Endometrial microvascular endothelial cells (primary cell): ENCODE measurements around the gene C6orf15. TPM values are rescaled to one million over a fixed set of nuclear protein-coding genes. Genes with fewer than 3 reads are reported as not detected.

ENCODE experiments used
- in situ Hi-C: cut with HindIII; loops from 2 replicates; pipeline ENCODE4 v1.10.0; 2017; ENCODE audit warnings: low sequenced_read_pairs, low pct_unique_long_range_greater_than_20kb; ENCODE audit errors: inconsistent ontology term
- total RNA-seq: library from RNA; depleted of rRNA; stranded (reverse); fragments of >200 nt; gene quantifications from one replicate; pipeline ENCODE4 v1.2.3, GENCODE V29; 2015; ENCODE audit errors: inconsistent ontology term

The C6orf15 gene
- total RNA-seq, 1 donor from 2014 or later, result not detected

GRCh38 chr6:31135710-31136109 is 23.3 kb upstream of the C6orf15 start:
- in situ Hi-C loops, result no loop called here

- in situ Hi-C loops, result no loop called here
Measured at GRCh38 chr6:31132806-31133205, 20.4 kb upstream of the C6orf15 start.

- in situ Hi-C loops, result no loop called here
Measured at GRCh38 chr6:31131595-31131994, 19.2 kb upstream of the C6orf15 start.

GRCh38 chr6:31130751-31131150 is 18.4 kb upstream of the C6orf15 start:
- in situ Hi-C loops, result no loop called here

- in situ Hi-C loops, result no loop called here
Measured at GRCh38 chr6:31129130-31129529, 16.8 kb upstream of the C6orf15 start.

- in situ Hi-C loops, result no loop called here
Measured at GRCh38 chr6:31128093-31128676, 15.8 kb upstream of the C6orf15 start.

GRCh38 chr6:31126396-31127175 is 14.2 kb upstream of the C6orf15 start:
- in situ Hi-C loops, result no loop called here

- in situ Hi-C loops, result no loop called here
Measured at GRCh38 chr6:31125586-31126363, 13.4 kb upstream of the C6orf15 start.

- in situ Hi-C loops, result no loop called here
Measured at GRCh38 chr6:31125162-31125561, 12.8 kb upstream of the C6orf15 start.

- in situ Hi-C loops, result no loop called here
Measured at GRCh38 chr6:31122791-31123706, 10.7 kb upstream of the C6orf15 start.

- in situ Hi-C loops, result no loop called here
Measured at GRCh38 chr6:31121131-31121790, 8.9 kb upstream of the C6orf15 start.

- in situ Hi-C loops, result no loop called here
Measured at GRCh38 chr6:31120151-31120915, 8.0 kb upstream of the C6orf15 start, which contains the start of gene CDSN. TSS of gene CDSN (minus strand) at chr6:31120446. CDS start at chr6:31120419, 27 bp downstream.

- in situ Hi-C loops, result no loop called here
Measured at GRCh38 chr6:31118178-31118577, 5.8 kb upstream of the C6orf15 start.

- in situ Hi-C loops, result no loop called here
Measured at GRCh38 chr6:31116661-31117385, 4.4 kb upstream of the C6orf15 start.

- in situ Hi-C loops, result no loop called here
Measured at GRCh38 chr6:31115941-31116560, 3.7 kb upstream of the C6orf15 start.

- in situ Hi-C loops, result no loop called here
Measured at GRCh38 chr6:31114970-31115849, 2.8 kb upstream of the C6orf15 start.
